Heart left ventricle (tissue), 13 donors: ENCODE measurements around the gene DIP2C.

Source experiments
- POLR2A ChIP-seq, 2 donors: fragments of 450-650 bp; IDR thresholded peaks; one replicate each; pipeline ENCODE4 v1.6.1; 2017; ENCODE audit warnings: antibody characterized with exemption in 2 of 2, mild to moderate bottlenecking in 2 of 2, moderate library complexity in 2 of 2
- TF ChIP-seq, protein P1 (sequence below), 12 donors: fragments of 200-600 bp; sonication (generic) in 4 of 12; IDR thresholded peaks; one replicate each; pipeline versions ENCODE4 v1.5.0 to v1.8.0; 2018 to 2022; ENCODE audit warnings: antibody characterized with exemption in 12 of 12, mild to moderate bottlenecking in 5 of 12
- donor health status: ischemic (EF 13 %, LVEDD 7.1; RV severe dilation, severe dysfunction).
- donor health status: DM: no; HTN: yes; CAD: no.
- donor health status: DM: no; HTN: no; CAD: no.
- donor health status: ischemic (EF 25% LVEDD 6.9; RV normal size, moderate dysfunction).
- donor health status: ischemic (EF 25% LVEDD 5.7; RV mildly dilated, moderate dysfunction).
- donor health status: ischemic (EF 35%, LVEDD 5.7; RV mildly dilated, moderate dysfunction).
- donor health status: nonischemic (EF 11% LVEDD 7.7; RV severe dilation, severe dysfunction).
- donor health status: DM: yes; HTN: yes; CAD: no.
- donor health status: PGD.
- donor health status: ischemic (EF 29% LVEDD 5.4; RV normal size, mild dysfunction).
- donor health status: nonischemic (EF 23%, LVEDD 6.1; RV moderate dilation, normal function).

DNA sequence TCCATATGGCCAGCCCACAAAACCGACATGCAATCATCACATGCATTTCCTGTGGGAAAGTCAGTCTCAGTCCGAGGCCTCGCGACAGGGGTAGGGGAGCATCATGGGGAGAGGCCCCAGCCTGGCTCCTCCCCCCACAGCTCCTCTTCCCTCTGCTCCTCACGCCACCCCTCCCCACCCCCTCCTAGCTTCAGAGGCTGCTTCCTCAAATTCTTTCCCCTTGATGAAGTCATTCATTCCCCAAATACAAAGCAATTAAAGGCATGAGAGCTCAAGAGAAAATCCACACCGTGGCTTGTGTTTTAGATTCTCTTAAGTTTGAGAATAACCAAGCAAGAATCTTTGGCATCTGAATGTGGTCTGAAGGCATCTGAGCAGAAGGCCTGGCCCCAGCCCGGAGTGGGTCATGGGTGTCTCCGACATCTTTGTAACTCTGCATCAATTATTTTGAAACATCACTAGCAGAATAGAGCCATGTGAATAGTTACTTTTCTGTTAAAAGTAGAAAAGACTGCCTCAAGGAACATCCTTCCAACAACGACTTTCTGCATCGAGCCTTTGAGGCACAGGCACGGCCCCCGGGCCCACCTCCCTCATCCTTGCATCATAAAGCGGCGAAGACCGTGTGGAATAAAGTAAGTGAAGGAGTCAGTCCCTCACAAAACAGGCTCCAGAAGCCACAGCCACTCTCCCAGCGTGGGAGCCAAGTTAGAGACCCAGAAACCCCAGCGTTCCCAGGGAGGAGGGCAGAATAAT, 90.9 kb downstream of the DIP2C start:
- TF ChIP-seq, protein P1, sequence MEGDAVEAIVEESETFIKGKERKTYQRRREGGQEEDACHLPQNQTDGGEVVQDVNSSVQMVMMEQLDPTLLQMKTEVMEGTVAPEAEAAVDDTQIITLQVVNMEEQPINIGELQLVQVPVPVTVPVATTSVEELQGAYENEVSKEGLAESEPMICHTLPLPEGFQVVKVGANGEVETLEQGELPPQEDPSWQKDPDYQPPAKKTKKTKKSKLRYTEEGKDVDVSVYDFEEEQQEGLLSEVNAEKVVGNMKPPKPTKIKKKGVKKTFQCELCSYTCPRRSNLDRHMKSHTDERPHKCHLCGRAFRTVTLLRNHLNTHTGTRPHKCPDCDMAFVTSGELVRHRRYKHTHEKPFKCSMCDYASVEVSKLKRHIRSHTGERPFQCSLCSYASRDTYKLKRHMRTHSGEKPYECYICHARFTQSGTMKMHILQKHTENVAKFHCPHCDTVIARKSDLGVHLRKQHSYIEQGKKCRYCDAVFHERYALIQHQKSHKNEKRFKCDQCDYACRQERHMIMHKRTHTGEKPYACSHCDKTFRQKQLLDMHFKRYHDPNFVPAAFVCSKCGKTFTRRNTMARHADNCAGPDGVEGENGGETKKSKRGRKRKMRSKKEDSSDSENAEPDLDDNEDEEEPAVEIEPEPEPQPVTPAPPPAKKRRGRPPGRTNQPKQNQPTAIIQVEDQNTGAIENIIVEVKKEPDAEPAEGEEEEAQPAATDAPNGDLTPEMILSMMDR (IDR thresholded peaks at IDR 0.05) = no peak
- no peak for TF ChIP-seq POLR2A (IDR thresholded peaks at IDR 0.05)
